CD4-positive, CD25-positive, alpha-beta regulatory T cell (primary cell): ENCODE results near the gene VPS54. TPM values are rescaled to one million over a fixed set of nuclear protein-coding genes. Genes with fewer than 3 reads are reported as not detected.
A peak's percentile ranks its signal among the peaks of the same experiment; 100 is the strongest.

Source experiments
- ATAC-seq, 2 donors: fragments of 150-1000 bp; cut with Tn5 transposase; one replicate each; pipeline ENCODE4 v1.10.0; 2021; ENCODE audit warnings: low read depth in 2 of 2, moderate number of reproducible peaks in 2 of 2, moderate library complexity in 1 of 2
- DNase-seq, 3 donors: peaks; one replicate each; pipeline versions ENCODE4 v3.0.0 to v3.0.0-alpha.2; 2012 to 2022; ENCODE audit warnings: mixed read lengths in 1 of 3
- H3K27ac ChIP-seq: one replicate; pipeline ENCODE4 v1.7.0; 2013; ENCODE audit warnings: mild to moderate bottlenecking, low read length; ENCODE audit not compliant: insufficient read depth, poor library complexity, severe bottlenecking
- H3K27me3 ChIP-seq: one replicate; pipeline ENCODE4 v1.7.0; 2013; ENCODE audit warnings: low read length; ENCODE audit not compliant: control insufficient read depth, insufficient read depth
- H3K36me3 ChIP-seq: one replicate; pipeline ENCODE4 v1.7.0; 2013; ENCODE audit warnings: mild to moderate bottlenecking, low read length, moderate library complexity; ENCODE audit not compliant: control insufficient read depth, insufficient read depth
- H3K4me1 ChIP-seq: 2 replicates; pipeline ENCODE4 v1.7.0; 2013; ENCODE audit warnings: mild to moderate bottlenecking, low read length; ENCODE audit not compliant: insufficient read depth, control insufficient read depth, poor library complexity, severe bottlenecking
- H3K4me3 ChIP-seq: one replicate; pipeline ENCODE4 v1.7.0; 2013; ENCODE audit warnings: low read depth, mild to moderate bottlenecking, low read length, moderate library complexity
- H3K9me3 ChIP-seq, 2 experiments: 1 replicate in 1 of 2; 2 replicates in 1 of 2; pipeline ENCODE4 v1.7.0; 2013; ENCODE audit warnings: low read length in 2 of 2, mild to moderate bottlenecking in 1 of 2, moderate library complexity in 1 of 2; ENCODE audit not compliant: control insufficient read depth in 2 of 2
- H3K27ac Mint-ChIP-seq, 3 donors: one replicate each; pipeline ENCODE4 v1.8.0; 2020 to 2022; ENCODE audit warnings: mild to moderate bottlenecking in 3 of 3, mixed read lengths in 3 of 3, moderate library complexity in 2 of 3
- H3K27me3 Mint-ChIP-seq: one replicate; pipeline ENCODE4 v1.8.0; 2022; ENCODE audit warnings: mild to moderate bottlenecking, mixed read lengths
- H3K36me3 Mint-ChIP-seq: one replicate; pipeline ENCODE4 v1.8.0; 2020; ENCODE audit warnings: mixed read lengths
- H3K4me1 Mint-ChIP-seq, 4 donors: one replicate each; pipeline ENCODE4 v1.8.0; 2020 to 2022; ENCODE audit warnings: mixed read lengths in 4 of 4, mild to moderate bottlenecking in 1 of 4
- H3K4me3 Mint-ChIP-seq, 4 donors: one replicate each; pipeline ENCODE4 v1.8.0; 2020 to 2022; ENCODE audit warnings: mild to moderate bottlenecking in 4 of 4, mixed read lengths in 4 of 4, moderate library complexity in 3 of 4
- H3K9me3 Mint-ChIP-seq, 7 donors: one replicate each; pipeline ENCODE4 v1.8.0; 2020 to 2022; ENCODE audit warnings: mixed read lengths in 7 of 7, mild to moderate bottlenecking in 3 of 7, moderate library complexity in 2 of 7
- polyA plus RNA-seq, 4 donors: library from polyadenylated mRNA; unstranded; fragments of 300-500 nt; fragmentation: Illumina TruSeq; gene quantifications; one replicate each; pipeline ENCODE4 v1.2.3, GENCODE V29; 2021
- total RNA-seq: library from RNA; stranded (reverse); gene quantifications from one replicate; pipeline ENCODE4 v1.2.3, GENCODE V29; 2022

Gene VPS54
- total and polyA plus RNA-seq, 5 donors from 2014 or later, result 6.4 to 20.7 (median 12.2) TPM

- peak overlapping the region in 2 of 3 donors; percentile 79 to 85 for H3K27ac Mint-ChIP-seq
Measured at GRCh38 chr2:63881205-63881604, 138.0 kb downstream of the VPS54 start.

GRCh38 chr2:63880625-63881024 is 138.6 kb downstream of the VPS54 start:
- Mint-ChIP-seq H3K27ac (peak overlapping the region; percentile 38 to 65 (median 54)), H3K9me3 (no peaks in the 10 kb centered on the region), H3K4me1 (peaks cover 16 to 61% (median 49%) of the 10 kb centered on the region in 4 donors), H3K4me3 (no peak overlapping the region), H3K36me3 (peaks cover 46% of the 10 kb centered on the region), H3K27me3 (no peaks in the 10 kb centered on the region)
- H3K4me1 ChIP-seq, result no peaks in the 10 kb centered on the region
- DNase-seq, result no peak
- H3K9me3 ChIP-seq, result no peaks in the 10 kb centered on the region
- no peak overlapping the region for H3K4me3 ChIP-seq
- H3K36me3 ChIP-seq, result peaks cover 49% of the 10 kb centered on the region
- ATAC-seq, result no peak
- H3K27ac ChIP-seq, result no peak overlapping the region
- H3K27me3 ChIP-seq, result no peaks in the 10 kb centered on the region

More at GRCh38 chr2:63881205-63881604, 138.0 kb downstream of the VPS54 start:
- no peak overlapping the region for H3K4me3 Mint-ChIP-seq
- Histone ChIP-seq H3K27me3 (no peaks in the 10 kb centered on the region), H3K36me3 (peaks cover 55% of the 10 kb centered on the region), H3K9me3 (no peaks in the 10 kb centered on the region), H3K27ac (no peak overlapping the region), H3K4me1 (no peaks in the 10 kb centered on the region), H3K4me3 (no peak overlapping the region)
- H3K9me3 Mint-ChIP-seq, result no peaks in the 10 kb centered on the region
- no peak for DNase-seq
- H3K27me3 Mint-ChIP-seq, result no peaks in the 10 kb centered on the region
- H3K4me1 Mint-ChIP-seq, result peaks cover 15 to 55% (median 44%) of the 10 kb centered on the region in 4 donors
- peaks cover 42% of the 10 kb centered on the region for H3K36me3 Mint-ChIP-seq
- no peak for ATAC-seq

DNA sequence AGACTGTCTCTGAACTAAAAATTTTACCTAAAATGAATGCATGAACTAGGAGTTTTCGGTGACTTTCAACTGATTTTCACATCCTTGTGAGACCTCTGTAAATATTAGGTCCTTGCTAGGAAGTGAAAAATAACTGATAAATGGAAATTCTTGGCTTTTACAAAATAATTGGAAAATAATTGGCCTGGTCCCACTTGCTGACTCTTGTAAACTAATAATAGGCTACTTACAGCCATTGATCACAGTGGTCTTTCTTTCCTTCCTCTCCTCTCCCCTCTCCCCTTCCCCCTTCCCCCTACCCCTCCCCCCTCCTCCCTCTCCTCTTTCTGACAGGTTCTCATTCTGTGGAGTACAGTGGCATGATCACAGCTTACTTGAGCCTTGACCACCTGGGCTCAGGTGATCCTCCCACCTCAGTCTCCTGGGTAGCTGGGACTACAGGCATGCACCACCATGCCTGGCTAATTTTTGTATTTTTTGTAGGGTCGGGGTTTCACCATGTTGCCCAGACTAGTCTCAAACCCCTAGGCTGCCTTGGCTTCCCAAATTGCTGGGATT is 139.3 kb downstream of the VPS54 start:
- no peak for ATAC-seq
- peaks cover 23 to 67% (median 55%) of the 10 kb centered on the region in 4 donors for H3K4me1 Mint-ChIP-seq
- no peak for DNase-seq

DNA sequence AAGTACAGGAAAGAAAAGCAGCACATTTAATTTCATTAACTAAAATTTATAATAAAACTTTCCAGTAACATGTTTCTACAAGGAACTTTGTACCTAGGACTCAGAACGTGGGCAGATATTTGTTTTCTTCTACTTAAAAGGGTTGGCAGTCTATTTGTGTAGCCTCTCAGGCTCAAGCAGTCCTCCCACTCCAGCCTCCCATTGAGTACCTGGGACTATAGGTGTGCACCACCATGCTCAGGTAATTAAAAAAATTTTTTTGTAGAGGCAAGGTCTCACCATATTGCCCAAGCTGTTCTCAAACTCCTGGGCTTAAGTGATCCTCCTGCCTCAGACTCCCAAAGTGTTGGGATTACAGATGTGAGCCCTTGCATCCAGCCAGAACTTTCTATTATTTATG is 140.7 kb downstream of the VPS54 start:
- Histone ChIP-seq H3K9me3 (no peaks in the 10 kb centered on the region), H3K4me3 (no peak overlapping the region), H3K4me1 (no peaks in the 10 kb centered on the region), H3K36me3 (peaks cover 41% of the 10 kb centered on the region), H3K27ac (no peak overlapping the region), H3K27me3 (no peaks in the 10 kb centered on the region)
- no peak overlapping the region for H3K4me3 Mint-ChIP-seq
- no peak for DNase-seq
- H3K9me3 Mint-ChIP-seq, result peaks cover 0 to under 1% (median 0%) of the 10 kb centered on the region in 7 donors
- peak overlapping the region in 1 of 3 donors; percentile 25 for H3K27ac Mint-ChIP-seq
- H3K27me3 Mint-ChIP-seq, result no peaks in the 10 kb centered on the region
- peaks cover 37 to 78% (median 61%) of the 10 kb centered on the region in 4 donors for H3K4me1 Mint-ChIP-seq
- H3K36me3 Mint-ChIP-seq, result peaks cover 48% of the 10 kb centered on the region
- ATAC-seq, result no peak

More for the DNA sequence above, 139.3 kb downstream of the VPS54 start:
- Mint-ChIP-seq H3K9me3 (no peaks in the 10 kb centered on the region), H3K27me3 (no peaks in the 10 kb centered on the region), H3K4me3 (no peak overlapping the region), H3K36me3 (peaks cover 46% of the 10 kb centered on the region), H3K27ac (peak overlapping the region; percentile 10 to 54 (median 46))
- Histone ChIP-seq H3K27me3 (no peaks in the 10 kb centered on the region), H3K4me3 (no peak overlapping the region), H3K4me1 (no peaks in the 10 kb centered on the region), H3K9me3 (no peaks in the 10 kb centered on the region), H3K36me3 (peaks cover 43% of the 10 kb centered on the region), H3K27ac (no peak overlapping the region)

DNA sequence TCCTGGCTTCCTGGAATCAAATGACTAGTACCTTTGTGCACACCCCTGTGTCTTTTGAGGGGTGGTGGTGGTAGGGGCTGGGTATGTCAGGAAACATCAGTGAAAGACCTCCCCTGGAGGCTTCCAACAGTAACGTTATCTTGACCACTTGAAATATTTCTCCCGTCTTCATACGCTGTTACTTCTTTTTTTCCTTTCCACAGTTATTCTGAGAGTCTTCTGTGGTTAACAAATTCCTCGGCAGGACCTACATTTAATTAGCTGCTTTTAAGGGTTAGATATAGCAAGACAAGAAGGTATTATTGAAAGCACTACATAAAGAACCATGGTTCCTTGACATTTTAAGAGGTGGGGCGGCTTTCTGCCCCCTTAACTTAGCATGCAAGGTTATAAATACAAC is 142.9 kb downstream of the VPS54 start:
- DNase-seq (no peak), ATAC-seq (no peak)
- H3K36me3 ChIP-seq, result peaks cover 43% of the 10 kb centered on the region
- no peaks in the 10 kb centered on the region for H3K9me3 ChIP-seq
- H3K4me1 ChIP-seq, result peaks cover 4% of the 10 kb centered on the region
- H3K27ac ChIP-seq, result no peak overlapping the region
- H3K27me3 Mint-ChIP-seq, result no peaks in the 10 kb centered on the region
- peaks cover 33 to 77% (median 54%) of the 10 kb centered on the region in 4 donors for H3K4me1 Mint-ChIP-seq
- peaks cover 0 to 2% (median 0%) of the 10 kb centered on the region in 7 donors for H3K9me3 Mint-ChIP-seq
- no peak overlapping the region for H3K4me3 ChIP-seq
- H3K27ac Mint-ChIP-seq, result peak overlapping the region; percentile 44 to 82 (median 72)
- no peak overlapping the region for H3K4me3 Mint-ChIP-seq
- no peaks in the 10 kb centered on the region for H3K27me3 ChIP-seq
- H3K36me3 Mint-ChIP-seq, result peaks cover 43% of the 10 kb centered on the region

GRCh38 chr2:63875559-63876245 is 143.5 kb downstream of the VPS54 start:
- DNase-seq (no peak), ATAC-seq (no peak)
- Histone ChIP-seq H3K27ac (no peak overlapping the region), H3K36me3 (peaks cover 42% of the 10 kb centered on the region), H3K4me3 (no peak overlapping the region), H3K9me3 (no peaks in the 10 kb centered on the region), H3K4me1 (peaks cover 4% of the 10 kb centered on the region), H3K27me3 (no peaks in the 10 kb centered on the region)
- peaks cover 0 to 2% (median 0%) of the 10 kb centered on the region in 7 donors for H3K9me3 Mint-ChIP-seq
- peaks cover 33 to 75% (median 49%) of the 10 kb centered on the region in 4 donors for H3K4me1 Mint-ChIP-seq
- H3K27ac Mint-ChIP-seq, result peak overlapping the region; percentile 44 to 83 (median 82)
- H3K36me3 Mint-ChIP-seq, result peaks cover 41% of the 10 kb centered on the region
- H3K27me3 Mint-ChIP-seq, result no peaks in the 10 kb centered on the region
- H3K4me3 Mint-ChIP-seq, result no peak overlapping the region

DNA sequence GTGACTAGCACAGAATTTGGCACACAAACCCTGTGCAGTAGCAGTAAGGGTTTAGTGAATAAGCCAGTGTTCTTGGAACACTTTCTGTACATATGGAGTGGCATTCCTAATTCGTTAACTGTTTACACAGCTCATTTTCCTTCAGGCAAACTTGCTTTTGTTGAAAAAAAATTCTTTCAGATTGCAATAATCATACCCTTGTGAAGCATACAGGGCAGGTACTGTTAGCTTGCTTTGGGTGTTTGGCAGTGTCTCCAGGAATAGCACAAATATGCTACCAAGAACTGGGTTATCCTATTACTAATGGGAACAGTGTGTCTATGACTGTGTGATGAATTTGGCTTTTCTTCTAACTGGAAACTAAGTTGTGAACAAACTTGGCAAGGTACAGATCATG is 144.1 kb downstream of the VPS54 start:
- no peaks in the 10 kb centered on the region for H3K9me3 ChIP-seq
- no peak overlapping the region for H3K4me3 ChIP-seq
- Mint-ChIP-seq H3K4me3 (no peak overlapping the region), H3K4me1 (peaks cover 33 to 72% (median 45%) of the 10 kb centered on the region in 4 donors), H3K9me3 (peaks cover 0 to 2% (median 0%) of the 10 kb centered on the region in 7 donors), H3K27ac (peak overlapping the region in 2 of 3 donors; percentile 44 to 83), H3K27me3 (no peaks in the 10 kb centered on the region), H3K36me3 (peaks cover 43% of the 10 kb centered on the region)
- no peak overlapping the region for H3K27ac ChIP-seq
- peaks cover 40% of the 10 kb centered on the region for H3K36me3 ChIP-seq
- H3K4me1 ChIP-seq, result peaks cover 4% of the 10 kb centered on the region
- ATAC-seq (no peak), DNase-seq (no peak)
- no peaks in the 10 kb centered on the region for H3K27me3 ChIP-seq
